Uterus (tissue), 4 donors: ENCODE measurements around the gene FZD10. TPM values are rescaled to one million over a fixed set of nuclear protein-coding genes. Genes with fewer than 3 reads are reported as not detected.

Experiments
- DNase-seq, 2 donors: peaks; one replicate each; pipeline ENCODE4 v3.0.0-alpha.2; 2019 to 2020
- H3K27ac ChIP-seq, 2 donors: fragments of 200-600 bp; sonication (generic); 1 replicate in 1 of 2; 2 replicates in 1 of 2; pipeline ENCODE4 v1.5.1; 2016 to 2018
- H3K27me3 ChIP-seq, 2 donors: fragments of 200-600 bp; sonication (generic); one replicate each; pipeline ENCODE4 v1.5.1; 2018 to 2019; ENCODE audit warnings: control low read depth in 1 of 2
- H3K36me3 ChIP-seq, 2 donors: fragments of 200-600 bp; sonication (generic); one replicate each; pipeline ENCODE4 v1.5.1; 2019; ENCODE audit warnings: control low read depth in 1 of 2
- H3K4me1 ChIP-seq, 2 donors: fragments of 200-600 bp; sonication (generic); one replicate each; pipeline ENCODE4 v1.5.1; 2018 to 2019; ENCODE audit warnings: control low read depth in 1 of 2
- H3K4me3 ChIP-seq, 2 donors: fragments of 200-600 bp; sonication (generic); 1 replicate in 1 of 2; 2 replicates in 1 of 2; pipeline ENCODE4 v1.5.1; 2018 to 2019; ENCODE audit warnings: mild to moderate bottlenecking in 1 of 2
- H3K9me3 ChIP-seq, 2 donors: fragments of 200-600 bp; sonication (generic); one replicate each; pipeline ENCODE4 v1.5.1; 2019; ENCODE audit warnings: control low read depth in 1 of 2
- CTCF ChIP-seq, 4 experiments: fragments of 200-600 bp in 2 of 4; fragments of 450-650 bp in 2 of 4; sonication (generic) in 2 of 4; IDR thresholded peaks; one replicate each; pipeline ENCODE4 v1.5.1; 2016 to 2019; ENCODE audit warnings: antibody characterized with exemption in 4 of 4, mild to moderate bottlenecking in 2 of 4, moderate library complexity in 1 of 4
- POLR2A ChIP-seq, 2 donors: fragments of 450-650 bp; IDR thresholded peaks; one replicate each; pipeline ENCODE4 v1.6.1; 2016; ENCODE audit warnings: antibody characterized with exemption in 2 of 2, mild to moderate bottlenecking in 1 of 2, moderate library complexity in 1 of 2
- intact Hi-C: fragments of 100-400 bp; cut with DNase I; formaldehyde crosslinking; loops from one replicate; pipeline ENCODE4 v1.15.1; 2023; ENCODE audit warnings: low total_unique reads
- total RNA-seq, 4 donors: library from RNA; depleted of rRNA in 3 of 4; stranded (reverse); fragments of >200 nt in 3 of 4; gene quantifications; one replicate each; pipeline versions ENCODE4 v1.1.0 to v1.2.4, GENCODE V29; 2014 to 2023
- donor health status: DM: yes; HTN: yes; CAD: no.

Gene FZD10
- total RNA-seq, 4 donors from 2014 or later, result 1.4 to 11.3 (median 1.9) TPM

DNA sequence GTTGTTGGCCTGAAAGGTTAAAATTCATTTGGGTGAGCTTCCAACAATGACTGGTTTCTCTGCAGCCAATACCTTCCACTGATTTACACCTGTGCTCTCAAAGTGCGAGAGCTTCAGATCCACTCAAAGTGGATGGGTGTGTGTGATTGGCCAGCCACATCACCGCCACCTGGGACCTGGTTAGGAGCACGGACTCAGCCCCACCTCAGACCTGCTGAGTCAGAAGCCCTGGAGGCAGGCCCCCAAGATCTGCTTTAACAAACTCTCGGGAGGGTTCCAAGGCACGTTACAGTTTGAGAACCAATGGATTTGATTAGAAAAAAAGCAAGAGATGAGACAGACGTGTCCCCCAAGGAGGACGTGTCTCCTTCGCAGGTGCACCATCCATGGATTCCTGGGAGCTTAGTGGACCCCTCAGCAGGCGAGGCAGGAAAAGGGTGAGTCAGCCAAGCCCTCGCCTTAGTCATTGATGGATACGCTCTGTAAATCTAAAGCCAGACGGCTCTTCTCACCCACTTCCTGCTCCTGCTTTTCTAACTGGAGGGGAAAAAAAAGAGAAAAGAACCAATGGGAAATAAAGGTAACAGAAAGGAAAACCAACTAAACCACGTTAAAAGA is 24.5 kb downstream of the FZD10 start:
- intact Hi-C loops, result no loop called here
- Histone ChIP-seq H3K36me3 (no peaks in the 10 kb centered on the region), H3K4me3 (no peak overlapping the region), H3K27ac (no peak overlapping the region), H3K27me3 (no peaks in the 10 kb centered on the region), H3K4me1 (no peaks in the 10 kb centered on the region), H3K9me3 (no peaks in the 10 kb centered on the region)
- DNase-seq, result no peak
- TF ChIP-seq CTCF (IDR thresholded peaks at IDR 0.05), result no peak

DNA sequence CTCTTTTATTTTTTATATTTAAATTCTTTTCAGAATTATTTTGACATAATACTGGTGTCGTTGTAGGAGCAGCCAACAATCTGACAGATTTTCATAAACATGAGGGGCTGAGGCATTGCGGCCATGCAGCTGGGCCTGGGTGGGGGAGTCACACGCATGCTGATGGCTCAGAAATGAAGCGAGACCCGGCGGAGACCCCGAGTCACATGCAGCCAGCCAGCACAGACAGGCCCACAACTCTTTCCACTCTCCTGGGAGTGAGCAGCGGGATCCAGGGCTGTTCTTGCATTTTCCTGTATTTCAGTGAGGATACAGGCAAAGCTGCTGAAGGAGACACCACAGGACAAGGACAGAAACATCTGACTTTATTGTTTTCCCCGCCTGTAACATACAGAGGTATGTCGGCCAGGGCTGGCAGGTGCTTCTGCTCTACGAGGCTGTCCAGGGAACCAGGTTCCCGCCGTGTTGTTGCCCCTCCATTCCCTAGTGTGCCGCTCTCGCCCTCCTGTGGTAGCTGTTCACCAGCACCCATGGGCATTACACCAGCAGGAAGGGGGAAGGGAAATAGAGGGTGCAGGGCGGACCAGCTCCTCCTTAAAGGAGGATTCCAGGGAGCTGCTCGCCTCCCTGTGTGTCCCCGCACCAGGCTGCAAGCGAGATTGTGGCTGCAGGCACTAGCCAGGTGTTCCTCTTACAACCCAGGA is 30.5 kb downstream of the FZD10 start:
- Histone ChIP-seq H3K27ac (no peak overlapping the region), H3K27me3 (no peaks in the 10 kb centered on the region), H3K4me1 (no peaks in the 10 kb centered on the region), H3K4me3 (no peak overlapping the region), H3K9me3 (no peaks in the 10 kb centered on the region), H3K36me3 (no peaks in the 10 kb centered on the region)
- intact Hi-C loops, result no loop called here
- TF ChIP-seq POLR2A (IDR thresholded peaks at IDR 0.05), result no peak
- no peak for TF ChIP-seq CTCF (IDR thresholded peaks at IDR 0.05)
- DNase-seq, result no peak

DNA sequence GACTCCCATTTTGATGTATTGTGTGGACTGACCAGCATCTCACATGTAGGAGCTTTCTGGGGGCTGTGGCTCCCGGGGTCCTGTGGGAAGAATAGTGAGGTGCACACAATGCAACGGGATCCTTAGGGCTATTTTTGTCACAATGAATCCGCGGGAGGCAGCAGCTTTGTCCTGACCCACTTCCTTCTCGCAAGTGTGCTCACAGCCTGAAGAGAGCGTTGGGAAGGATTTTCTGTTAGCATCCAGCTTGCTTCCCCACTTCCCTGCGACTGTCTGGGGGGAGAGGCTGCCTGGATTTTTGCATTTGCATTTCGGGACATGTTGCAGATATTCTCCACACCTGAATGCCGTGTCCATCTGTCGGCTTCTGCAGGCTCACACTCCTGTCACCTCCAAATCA is 31.9 kb downstream of the FZD10 start:
- TF ChIP-seq POLR2A (IDR thresholded peaks at IDR 0.05) (no peak), CTCF (IDR thresholded peaks at IDR 0.05) (no peak)
- no peak overlapping the region for H3K4me3 ChIP-seq
- H3K27ac ChIP-seq, result no peak overlapping the region
- H3K4me1 ChIP-seq, result no peaks in the 10 kb centered on the region
- intact Hi-C loops, result no loop called here
- H3K36me3 ChIP-seq, result no peaks in the 10 kb centered on the region
- H3K9me3 ChIP-seq, result no peaks in the 10 kb centered on the region
- DNase-seq, result no peak
- no peaks in the 10 kb centered on the region for H3K27me3 ChIP-seq

GRCh38 chr12:130195369-130195768 is 33.1 kb downstream of the FZD10 start:
- Histone ChIP-seq H3K4me3 (no peak overlapping the region), H3K4me1 (no peaks in the 10 kb centered on the region), H3K36me3 (no peaks in the 10 kb centered on the region), H3K9me3 (no peaks in the 10 kb centered on the region), H3K27me3 (no peaks in the 10 kb centered on the region), H3K27ac (no peak overlapping the region)
- TF ChIP-seq CTCF (IDR thresholded peaks at IDR 0.05) (no peak), POLR2A (IDR thresholded peaks at IDR 0.05) (no peak)
- DNase-seq, result no peak
- intact Hi-C loops, result no loop called here

- no peaks in the 10 kb centered on the region for H3K9me3 ChIP-seq
- intact Hi-C loops, result no loop called here
- no peaks in the 10 kb centered on the region for H3K27me3 ChIP-seq
- H3K36me3 ChIP-seq, result no peaks in the 10 kb centered on the region
- no peak for TF ChIP-seq POLR2A (IDR thresholded peaks at IDR 0.05)
- TF ChIP-seq CTCF (IDR thresholded peaks at IDR 0.05), result no peak
- H3K4me3 ChIP-seq, result no peak overlapping the region
- no peak for DNase-seq
- H3K4me1 ChIP-seq, result no peaks in the 10 kb centered on the region
- H3K27ac ChIP-seq, result no peak overlapping the region
Measured at GRCh38 chr12:130195776-130196175, 33.5 kb downstream of the FZD10 start.
